ENCODE data around the gene POTEJ.
"Not testable (repeated sequence)": the region's sequence is repeated elsewhere in the genome, so short reads cannot be mapped to it uniquely, and the experiment has no call there.

GRCh38 chr2:130692041-130692770 is 81.0 kb downstream of the POTEJ start:
- TF ChIP-seq EZH2 (IDR thresholded peaks at IDR 0.05; ENCODE audit: borderline replicate concordance, low read depth, low read length, severe bottlenecking); CTCF (IDR thresholded peaks at IDR 0.05; ENCODE audit: borderline replicate concordance, extremely low read depth, low read length, poor library complexity, severe bottlenecking): not testable (repeated sequence)

All from DND-41 (cell line).